Esophagus muscularis mucosa (tissue), 4 donors: ENCODE results near the gene AGBL2. TPM values are rescaled to one million over a fixed set of nuclear protein-coding genes. Genes with fewer than 3 reads are reported as not detected.
"Not testable (repeated sequence)": the region's sequence is repeated elsewhere in the genome, so short reads cannot be mapped to it uniquely, and the experiment has no call there.

ENCODE experiments used
- DNase-seq: peaks from one replicate; pipeline ENCODE4 v3.0.0-alpha.2; 2017; ENCODE audit errors: extremely low spot score
- H3K27ac ChIP-seq, 4 donors: fragments of 200-600 bp; sonication (generic); replicated peaks in 1 of 4; 1 replicate in 3 of 4; 2 replicates in 1 of 4; pipeline ENCODE4 v1.5.1; 2016 to 2019; ENCODE audit warnings: mild to moderate bottlenecking in 1 of 4
- H3K27me3 ChIP-seq, 4 donors: fragments of 200-600 bp; sonication (generic); one replicate each; pipeline versions ENCODE4 v1.5.1 to v1.6.0; 2016 to 2019
- H3K36me3 ChIP-seq, 4 donors: fragments of 200-600 bp; sonication (generic); one replicate each; pipeline ENCODE4 v1.5.1; 2016 to 2019
- H3K4me1 ChIP-seq, 4 donors: fragments of 200-600 bp; sonication (generic); one replicate each; pipeline ENCODE4 v1.5.1; 2016 to 2019
- H3K4me3 ChIP-seq, 4 donors: fragments of 200-600 bp; sonication (generic); 1 replicate in 2 of 4; 2 replicates in 2 of 4; pipeline ENCODE4 v1.5.1; 2016 to 2019; ENCODE audit warnings: mild to moderate bottlenecking in 4 of 4, moderate library complexity in 1 of 4
- H3K9me3 ChIP-seq, 4 donors: fragments of 200-600 bp; sonication (generic); 1 replicate in 3 of 4; 2 replicates in 1 of 4; pipeline ENCODE4 v1.5.1; 2016 to 2019
- CTCF ChIP-seq, 3 experiments: fragments of 200-600 bp in 2 of 3; fragments of 450-650 bp in 1 of 3; sonication (generic) in 2 of 3; IDR thresholded peaks; one replicate each; pipeline ENCODE4 v1.5.1; 2017 to 2019; ENCODE audit warnings: antibody characterized with exemption in 3 of 3, mild to moderate bottlenecking in 2 of 3, moderate library complexity in 1 of 3
- EP300 ChIP-seq: sonication (generic); formaldehyde crosslinking; IDR thresholded peaks from one replicate; pipeline ENCODE4 v1.6.1; 2017; ENCODE audit warnings: antibody characterized with exemption
- POLR2A ChIP-seq: fragments of 450-650 bp; IDR thresholded peaks from one replicate; pipeline ENCODE4 v1.6.1; 2017; ENCODE audit warnings: antibody characterized with exemption, moderate library complexity, mild to moderate bottlenecking, low read depth
- POLR2AphosphoS5 ChIP-seq, 2 donors: sonication (generic); formaldehyde crosslinking; IDR thresholded peaks; one replicate each; pipeline ENCODE4 v1.6.1; 2017; ENCODE audit warnings: antibody characterized with exemption in 2 of 2
- WGBS: methylation state at CpG from one replicate; pipeline ENCODE4 v1.1.5; 2018; 5-methylcytosine and 5-hydroxymethylcytosine counted together
- intact Hi-C: fragments of 100-400 bp; cut with DNase I; formaldehyde crosslinking; loops from one replicate; pipeline ENCODE4 v1.15.1; 2023
- total RNA-seq, 4 donors: library from RNA; depleted of rRNA; stranded (reverse); fragments of >200 nt; gene quantifications; one replicate each; pipeline versions ENCODE4 v1.1.0 to v1.2.1, GENCODE V29; 2016

AGBL2 gene
- total RNA-seq, 4 donors from 2014 or later: 0.42 to 1.8 TPM; not detected in 2

- intact Hi-C loops: loop anchor here (5.0 kb wide), 1 partner anchor 72 kb away; the partner anchor contains the start of gene MTCH2
- 25% methylated on average over 17 of the region's 19 CpGs for WGBS
- Histone ChIP-seq H3K4me3 (peak overlapping the region; percentile 72 to 90 (median 78)), H3K36me3 (peaks cover 25 to 37% (median 32%) of the 10 kb centered on the region in 4 donors), H3K27me3 (no peaks in the 10 kb centered on the region), H3K9me3 (no peaks in the 10 kb centered on the region), H3K27ac (peak overlapping the region; percentile 67 to 82 (median 76)), H3K4me1 (peaks cover 0 to 11% (median 5%) of the 10 kb centered on the region in 4 donors)
- TF ChIP-seq POLR2AphosphoS5 (IDR thresholded peaks at IDR 0.05): no peak
- TF ChIP-seq EP300: no peak
- TF ChIP-seq CTCF (IDR thresholded peaks at IDR 0.05): no peak
- no peak for TF ChIP-seq POLR2A
- no peak for DNase-seq
Observed at GRCh38 chr11:47714554-47715081, 551 bp downstream of the AGBL2 start.

- intact Hi-C loops: no loop called here
Observed at GRCh38 chr11:47711816-47712215, 3.4 kb downstream of the AGBL2 start.

GRCh38 chr11:47711225-47711624 lies 3.9 kb downstream of the AGBL2 start:
- Histone ChIP-seq H3K27me3 (no peaks in the 10 kb centered on the region), H3K4me3 (no peak overlapping the region), H3K27ac (no peak overlapping the region), H3K9me3 (no peaks in the 10 kb centered on the region), H3K4me1 (peaks cover 0 to 11% (median 5%) of the 10 kb centered on the region in 4 donors), H3K36me3 (peaks cover 0 to 3% (median under 1%) of the 10 kb centered on the region in 4 donors)
- intact Hi-C loops: no loop called here
- WGBS: 87% methylated on average over 5 of the region's 5 CpGs
- TF ChIP-seq EP300: no peak
- no peak for TF ChIP-seq POLR2AphosphoS5 (IDR thresholded peaks at IDR 0.05)
- TF ChIP-seq POLR2A: no peak
- TF ChIP-seq CTCF (IDR thresholded peaks at IDR 0.05): no peak
- no peak for DNase-seq

More at GRCh38 chr11:47711816-47712215, 3.4 kb downstream of the AGBL2 start:
- TF ChIP-seq POLR2AphosphoS5 (IDR thresholded peaks at IDR 0.05) (no peak), POLR2A (no peak), CTCF (IDR thresholded peaks at IDR 0.05) (no peak), EP300 (no peak)
- 91% methylated on average over 5 of the region's 5 CpGs for WGBS
- H3K9me3 ChIP-seq: no peaks in the 10 kb centered on the region
- H3K4me3 ChIP-seq: no peak overlapping the region
- DNase-seq: no peak
- no peak overlapping the region for H3K27ac ChIP-seq
- no peaks in the 10 kb centered on the region for H3K27me3 ChIP-seq
- H3K36me3 ChIP-seq: peaks cover under 1 to 9% (median 5%) of the 10 kb centered on the region in 4 donors
- peaks cover 0 to 11% (median 5%) of the 10 kb centered on the region in 4 donors for H3K4me1 ChIP-seq

- H3K9me3 ChIP-seq, DNase-seq, H3K27me3 ChIP-seq, H3K27ac ChIP-seq, intact Hi-C loops, H3K4me1 ChIP-seq, H3K36me3 ChIP-seq, H3K4me3 ChIP-seq: not testable (repeated sequence)
- WGBS: 83% methylated on average over 5 of the region's 5 CpGs
Observed at GRCh38 chr11:47707275-47707786, 7.8 kb downstream of the AGBL2 start.

- intact Hi-C loops: no loop called here
- H3K9me3 ChIP-seq: no peaks in the 10 kb centered on the region
- no peak for DNase-seq
- no peaks in the 10 kb centered on the region for H3K4me1 ChIP-seq
- no peaks in the 10 kb centered on the region for H3K27me3 ChIP-seq
- H3K27ac ChIP-seq: no peak overlapping the region
- 79% methylated on average over 1 of the region's 1 CpG for WGBS
- TF ChIP-seq POLR2AphosphoS5 (IDR thresholded peaks at IDR 0.05) (no peak), EP300 (no peak), CTCF (IDR thresholded peaks at IDR 0.05) (no peak)
- no peak overlapping the region for H3K4me3 ChIP-seq
- H3K36me3 ChIP-seq: no peaks in the 10 kb centered on the region
Observed at GRCh38 chr11:47705721-47706120, 9.4 kb downstream of the AGBL2 start.
